Measurements from ENCODE around the gene LRRC9. TPM values are rescaled to one million over a fixed set of nuclear protein-coding genes. Genes with fewer than 3 reads are reported as not detected.

Gene LRRC9
- total and polyA plus RNA-seq, 10 of the 15 experiments (the other 5 are each of a cell fraction or from before 2014, with no cell fraction given): not detected

DNA sequence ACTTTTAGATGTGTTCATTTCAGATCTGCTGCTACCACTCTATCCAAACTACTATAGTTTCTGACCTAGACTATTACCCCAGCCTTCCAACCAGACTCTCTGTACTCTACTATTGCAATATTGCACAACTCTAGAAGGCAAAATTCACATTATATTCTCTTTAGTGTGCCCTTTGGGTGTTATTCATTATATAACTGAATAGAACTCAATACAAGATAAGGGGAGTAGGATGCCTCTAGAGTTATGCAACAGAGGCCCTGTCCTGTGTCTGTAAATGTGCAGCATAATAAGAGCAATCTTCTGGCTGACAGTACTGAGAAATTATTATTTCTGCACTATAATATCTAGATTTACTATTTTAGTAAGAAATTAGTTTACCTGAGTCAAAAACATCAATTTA, 63.1 kb downstream of the LRRC9 start (continued):
- TF ChIP-seq NR2C1 (IDR thresholded peaks at IDR 0.05) (no peak), WRNIP1 (IDR thresholded peaks at IDR 0.05; ENCODE audit: borderline replicate concordance, low read depth, low read length) (no peak), SIX5 (IDR thresholded peaks at IDR 0.05; ENCODE audit: low read depth, low read length, severe bottlenecking) (no peak), YBX1 (IDR thresholded peaks at IDR 0.05) (no peak), SMAD1 (IDR thresholded peaks at IDR 0.05; ENCODE audit: low read depth, partially characterized antibody) (no peak), ESRRA (IDR thresholded peaks at IDR 0.05; ENCODE audit: low read length) (no peak)
- TF ChIP-seq, protein P1, sequence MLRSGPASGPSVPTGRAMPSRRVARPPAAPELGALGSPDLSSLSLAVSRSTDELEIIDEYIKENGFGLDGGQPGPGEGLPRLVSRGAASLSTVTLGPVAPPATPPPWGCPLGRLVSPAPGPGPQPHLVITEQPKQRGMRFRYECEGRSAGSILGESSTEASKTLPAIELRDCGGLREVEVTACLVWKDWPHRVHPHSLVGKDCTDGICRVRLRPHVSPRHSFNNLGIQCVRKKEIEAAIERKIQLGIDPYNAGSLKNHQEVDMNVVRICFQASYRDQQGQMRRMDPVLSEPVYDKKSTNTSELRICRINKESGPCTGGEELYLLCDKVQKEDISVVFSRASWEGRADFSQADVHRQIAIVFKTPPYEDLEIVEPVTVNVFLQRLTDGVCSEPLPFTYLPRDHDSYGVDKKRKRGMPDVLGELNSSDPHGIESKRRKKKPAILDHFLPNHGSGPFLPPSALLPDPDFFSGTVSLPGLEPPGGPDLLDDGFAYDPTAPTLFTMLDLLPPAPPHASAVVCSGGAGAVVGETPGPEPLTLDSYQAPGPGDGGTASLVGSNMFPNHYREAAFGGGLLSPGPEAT (IDR thresholded peaks at IDR 0.05; ENCODE audit: low read depth): no peak

DNA sequence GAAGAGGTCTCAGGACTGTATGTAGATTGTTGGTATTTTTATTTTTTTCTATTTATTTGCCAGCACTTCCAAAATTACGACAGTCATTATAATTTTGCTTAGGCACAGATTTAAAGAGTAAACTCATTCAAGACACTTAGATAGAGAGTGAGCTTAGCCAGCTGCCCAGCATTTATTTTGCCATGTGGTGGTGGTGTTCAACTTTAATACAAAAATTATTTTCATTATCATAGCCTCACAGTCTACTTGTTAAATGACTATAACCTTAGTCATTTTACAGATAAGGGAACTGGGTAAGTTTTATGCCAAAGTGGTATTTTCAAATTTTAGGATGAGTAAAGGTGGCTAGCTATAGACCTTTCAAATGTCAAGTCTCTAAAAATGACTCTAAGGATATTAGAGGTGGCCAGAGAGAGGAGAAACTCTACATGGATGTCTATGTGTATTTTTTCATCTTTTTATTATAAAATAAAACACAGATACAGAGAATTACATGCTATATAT, 66.7 kb downstream of the LRRC9 start:
- WGBS (ENCODE audit: insufficient coverage, insufficient replicate concordance, low lambda C conversion rate, missing lambda C conversion rate): 39% methylated on average over 1 of the region's 1 CpG
- BruUV-seq (replicated peaks): no TSS peak
- ChIA-PET CTCF (no interaction called here), RAD21 (ENCODE audit: unreplicated experiment) (no interaction called here), POLR2A (interaction anchor here (0.6 kb wide), 1 partner anchor 365 kb away, joined by 3 read pairs; no protein-coding TSS in a partner anchor), SMC1A (ENCODE audit: uncharacterized antibody, unreplicated experiment) (interaction anchor here (1.2 kb wide), 1 partner anchor 22 kb away, joined by 3 read pairs; no protein-coding TSS in a partner anchor)
- H3K79me2 ChIP-seq (ENCODE audit: control insufficient read depth, insufficient read depth, low read length): no peaks in the 10 kb centered on the region
- no peaks in the 10 kb centered on the region for H4K20me1 ChIP-seq (ENCODE audit: control insufficient read depth, insufficient read depth)
- H3K9ac ChIP-seq (ENCODE audit: control insufficient read depth, insufficient read depth, low read length): no peak overlapping the region
- FAIRE-seq: no peak
- H3K36me3 ChIP-seq (ENCODE audit: control insufficient read depth in 2 of 2, insufficient read depth in 2 of 2, low read length in 1 of 2): no peaks in the 10 kb centered on the region
- no peaks in the 10 kb centered on the region for H3K4me1 ChIP-seq (ENCODE audit: control insufficient read depth, insufficient read depth, low read length)
- H3K27me3 ChIP-seq (replicated peaks in 1 of 2; ENCODE audit: control insufficient read depth in 2 of 2, insufficient read depth in 2 of 2, low read length in 1 of 2): no peaks in the 10 kb centered on the region
- intact Hi-C loops (cut with micrococcal nuclease; ENCODE audit: unreplicated experiment): no loop called here
- DNase-seq (ENCODE audit: low read depth, low spot score): no peak
- H3K27ac ChIP-seq (ENCODE audit: control insufficient read depth, insufficient read depth): no peak overlapping the region
- no peaks in the 10 kb centered on the region for H3K9me3 ChIP-seq (replicated peaks; ENCODE audit: control insufficient read depth, insufficient read depth, low read length)
- no peak overlapping the region for H2AFZ ChIP-seq (ENCODE audit: control insufficient read depth, low read depth, low read length)
- no peak overlapping the region for H3K4me2 ChIP-seq (ENCODE audit: control insufficient read depth, insufficient read depth)
- no peak overlapping the region for H3K4me3 ChIP-seq
- ATAC-seq: no peak
- in situ Hi-C loops (cut with MboI): no loop called here
- TF ChIP-seq SIX5 (IDR thresholded peaks at IDR 0.05; ENCODE audit: low read depth, low read length, severe bottlenecking): no peak
- TF ChIP-seq, protein P1 (IDR thresholded peaks at IDR 0.05; ENCODE audit: low read depth): no peak
- TF ChIP-seq, protein P2, sequence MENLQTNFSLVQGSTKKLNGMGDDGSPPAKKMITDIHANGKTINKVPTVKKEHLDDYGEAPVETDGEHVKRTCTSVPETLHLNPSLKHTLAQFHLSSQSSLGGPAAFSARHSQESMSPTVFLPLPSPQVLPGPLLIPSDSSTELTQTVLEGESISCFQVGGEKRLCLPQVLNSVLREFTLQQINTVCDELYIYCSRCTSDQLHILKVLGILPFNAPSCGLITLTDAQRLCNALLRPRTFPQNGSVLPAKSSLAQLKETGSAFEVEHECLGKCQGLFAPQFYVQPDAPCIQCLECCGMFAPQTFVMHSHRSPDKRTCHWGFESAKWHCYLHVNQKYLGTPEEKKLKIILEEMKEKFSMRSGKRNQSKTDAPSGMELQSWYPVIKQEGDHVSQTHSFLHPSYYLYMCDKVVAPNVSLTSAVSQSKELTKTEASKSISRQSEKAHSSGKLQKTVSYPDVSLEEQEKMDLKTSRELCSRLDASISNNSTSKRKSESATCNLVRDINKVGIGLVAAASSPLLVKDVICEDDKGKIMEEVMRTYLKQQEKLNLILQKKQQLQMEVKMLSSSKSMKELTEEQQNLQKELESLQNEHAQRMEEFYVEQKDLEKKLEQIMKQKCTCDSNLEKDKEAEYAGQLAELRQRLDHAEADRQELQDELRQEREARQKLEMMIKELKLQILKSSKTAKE (IDR thresholded peaks at IDR 0.05; ENCODE audit: low read depth, poor library complexity, severe bottlenecking): no peak
- no peak for TF ChIP-seq RCOR1 (conservative IDR thresholded peaks at IDR 0.05; ENCODE audit: low read depth, low read length)
- no peak for TF ChIP-seq SREBF2 (IDR thresholded peaks at IDR 0.05; ENCODE audit: low read length)
- no peak for TF ChIP-seq RFX5 (IDR thresholded peaks at IDR 0.05; ENCODE audit: low read depth, low read length)
- TF ChIP-seq SP1 (IDR thresholded peaks at IDR 0.05; ENCODE audit: low read depth, low read length): no peak
- TF ChIP-seq SMARCA5 (IDR thresholded peaks at IDR 0.05): no peak
- TF ChIP-seq CBX3 (IDR thresholded peaks at IDR 0.05; ENCODE audit: borderline replicate concordance, low read depth): no peak
- no peak for TF ChIP-seq NRF1 (conservative IDR thresholded peaks at IDR 0.05; ENCODE audit: low read depth, low read length)
- no peak for TF ChIP-seq NR2F1 (conservative IDR thresholded peaks at IDR 0.05)
- TF ChIP-seq, protein P3, sequence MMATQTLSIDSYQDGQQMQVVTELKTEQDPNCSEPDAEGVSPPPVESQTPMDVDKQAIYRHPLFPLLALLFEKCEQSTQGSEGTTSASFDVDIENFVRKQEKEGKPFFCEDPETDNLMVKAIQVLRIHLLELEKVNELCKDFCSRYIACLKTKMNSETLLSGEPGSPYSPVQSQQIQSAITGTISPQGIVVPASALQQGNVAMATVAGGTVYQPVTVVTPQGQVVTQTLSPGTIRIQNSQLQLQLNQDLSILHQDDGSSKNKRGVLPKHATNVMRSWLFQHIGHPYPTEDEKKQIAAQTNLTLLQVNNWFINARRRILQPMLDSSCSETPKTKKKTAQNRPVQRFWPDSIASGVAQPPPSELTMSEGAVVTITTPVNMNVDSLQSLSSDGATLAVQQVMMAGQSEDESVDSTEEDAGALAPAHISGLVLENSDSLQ (IDR thresholded peaks at IDR 0.05): no peak
- TF ChIP-seq NFYB (IDR thresholded peaks at IDR 0.05; ENCODE audit: insufficient read depth, low read depth, low read length): no peak
